22Rv1 (cell line): ENCODE data around the gene SFSWAP.
"Not testable (repeated sequence)": the region's sequence is repeated elsewhere in the genome, so short reads cannot be mapped to it uniquely, and the experiment has no call there.

Experiments used
- ZFX ChIP-seq: fragments of 450-650 bp; IDR thresholded peaks from 2 replicates; pipeline ENCODE4 v1.6.1; 2017; ENCODE audit warnings: antibody characterized with exemption, borderline replicate concordance
- TF ChIP-seq, protein P1 (sequence below): fragments of 450-650 bp; IDR thresholded peaks from 2 replicates; pipeline ENCODE4 v1.5.1; 2017; ENCODE audit warnings: mild to moderate bottlenecking

DNA sequence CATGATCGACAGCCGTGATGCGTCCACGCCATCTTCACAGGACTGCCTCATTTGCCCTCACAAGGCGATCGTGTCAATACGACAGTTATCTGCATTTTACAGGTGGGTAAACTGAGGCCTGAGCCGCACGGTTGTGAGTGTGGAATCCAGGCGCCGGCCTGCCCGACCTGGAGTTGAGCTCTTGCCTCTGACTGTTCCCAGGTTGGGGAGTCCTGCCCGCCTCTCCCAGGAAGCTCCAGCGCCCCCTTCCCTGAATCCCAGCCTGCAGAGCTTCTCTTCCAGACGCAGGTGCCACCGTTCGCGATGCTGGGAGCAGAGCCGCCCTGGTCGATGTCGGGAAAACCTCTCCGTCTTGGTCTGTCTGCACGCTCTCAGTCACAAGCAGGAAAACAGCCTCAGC, 31.1 kb upstream of the SFSWAP start:
- TF ChIP-seq, protein P1, sequence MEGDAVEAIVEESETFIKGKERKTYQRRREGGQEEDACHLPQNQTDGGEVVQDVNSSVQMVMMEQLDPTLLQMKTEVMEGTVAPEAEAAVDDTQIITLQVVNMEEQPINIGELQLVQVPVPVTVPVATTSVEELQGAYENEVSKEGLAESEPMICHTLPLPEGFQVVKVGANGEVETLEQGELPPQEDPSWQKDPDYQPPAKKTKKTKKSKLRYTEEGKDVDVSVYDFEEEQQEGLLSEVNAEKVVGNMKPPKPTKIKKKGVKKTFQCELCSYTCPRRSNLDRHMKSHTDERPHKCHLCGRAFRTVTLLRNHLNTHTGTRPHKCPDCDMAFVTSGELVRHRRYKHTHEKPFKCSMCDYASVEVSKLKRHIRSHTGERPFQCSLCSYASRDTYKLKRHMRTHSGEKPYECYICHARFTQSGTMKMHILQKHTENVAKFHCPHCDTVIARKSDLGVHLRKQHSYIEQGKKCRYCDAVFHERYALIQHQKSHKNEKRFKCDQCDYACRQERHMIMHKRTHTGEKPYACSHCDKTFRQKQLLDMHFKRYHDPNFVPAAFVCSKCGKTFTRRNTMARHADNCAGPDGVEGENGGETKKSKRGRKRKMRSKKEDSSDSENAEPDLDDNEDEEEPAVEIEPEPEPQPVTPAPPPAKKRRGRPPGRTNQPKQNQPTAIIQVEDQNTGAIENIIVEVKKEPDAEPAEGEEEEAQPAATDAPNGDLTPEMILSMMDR, result not testable (repeated sequence)
- not testable (repeated sequence) for TF ChIP-seq ZFX
